ENCODE measurements around the gene ABCB11. TPM values are rescaled to one million over a fixed set of nuclear protein-coding genes. Genes with fewer than 3 reads are reported as not detected.

ABCB11 gene
- total RNA-seq, 1 experiment from 2014 or later = 0.12 TPM

DNA sequence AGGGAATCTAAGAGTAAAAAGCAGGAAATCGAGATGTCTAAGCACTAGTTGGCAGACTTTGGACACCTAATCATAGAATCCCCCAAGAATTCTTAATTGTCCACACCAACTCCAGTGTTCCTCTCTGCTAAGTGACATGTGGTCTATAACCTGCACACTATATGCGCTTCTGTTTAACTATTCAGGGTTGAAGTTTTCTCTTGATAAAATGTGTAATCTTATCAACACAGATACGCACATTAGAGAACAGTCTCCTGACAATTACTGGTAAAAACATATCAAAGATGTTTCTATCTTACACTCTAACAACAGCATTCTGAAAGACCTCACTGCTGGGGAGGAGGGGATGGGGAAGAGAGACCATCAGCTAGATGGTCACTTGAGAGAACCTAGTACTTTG, 3.9 kb downstream of the ABCB11 start:
- H3K27me3 ChIP-seq (ENCODE audit: insufficient read depth, low read length) = no peaks in the 10 kb centered on the region
- no TSS peak for BruUV-seq (replicated peaks)
- no peaks in the 10 kb centered on the region for H3K4me1 ChIP-seq (ENCODE audit: control insufficient read depth in 1 of 2, insufficient read depth in 2 of 2, low read length in 2 of 2)
- no peak overlapping the region for H2AFZ ChIP-seq (ENCODE audit: low read depth, low read length, poor library complexity, severe bottlenecking)
- no peaks in the 10 kb centered on the region for H3K9me3 ChIP-seq (ENCODE audit: control insufficient read depth in 1 of 2, insufficient read depth in 1 of 2, low read depth in 1 of 2, low read length in 2 of 2)
- no peak overlapping the region for H3K27ac ChIP-seq (ENCODE audit: low read depth, low read length)
- H3K9ac ChIP-seq (ENCODE audit: low read length) = no peak overlapping the region
- no peaks in the 10 kb centered on the region for H4K20me1 ChIP-seq (ENCODE audit: insufficient read depth)
- no peaks in the 10 kb centered on the region for H3K36me3 ChIP-seq (ENCODE audit: control insufficient read depth in 1 of 2, insufficient read depth in 2 of 2, low read length in 2 of 2)
- TF ChIP-seq EZH2phosphoT487 (IDR thresholded peaks at IDR 0.05; ENCODE audit: borderline replicate concordance) (no peak), YY1 (IDR thresholded peaks at IDR 0.05; ENCODE audit: extremely low read depth, insufficient replicate concordance, low read depth, low read length) (no peak), ZFX (IDR thresholded peaks at IDR 0.05) (no peak), POLR2AphosphoS5 (IDR thresholded peaks at IDR 0.05; ENCODE audit: low read depth, low read length) (no peak), ATF3 (IDR thresholded peaks at IDR 0.05) (no peak), SRF (IDR thresholded peaks at IDR 0.05; ENCODE audit: low read depth) (no peak), RAD21 (IDR thresholded peaks at IDR 0.05; ENCODE audit: low read depth) (no peak), EZH2 (IDR thresholded peaks at IDR 0.05) (no peak), CEBPB (IDR thresholded peaks at IDR 0.05; ENCODE audit: low read depth) (no peak), JUND (IDR thresholded peaks at IDR 0.05) (no peak), POLR2A (IDR thresholded peaks at IDR 0.05; ENCODE audit: borderline replicate concordance, extremely low read depth, insufficient read depth, insufficient read length) (no peak), SP1 (IDR thresholded peaks at IDR 0.05; ENCODE audit: low read depth) (no peak)
- TF ChIP-seq, protein P1, sequence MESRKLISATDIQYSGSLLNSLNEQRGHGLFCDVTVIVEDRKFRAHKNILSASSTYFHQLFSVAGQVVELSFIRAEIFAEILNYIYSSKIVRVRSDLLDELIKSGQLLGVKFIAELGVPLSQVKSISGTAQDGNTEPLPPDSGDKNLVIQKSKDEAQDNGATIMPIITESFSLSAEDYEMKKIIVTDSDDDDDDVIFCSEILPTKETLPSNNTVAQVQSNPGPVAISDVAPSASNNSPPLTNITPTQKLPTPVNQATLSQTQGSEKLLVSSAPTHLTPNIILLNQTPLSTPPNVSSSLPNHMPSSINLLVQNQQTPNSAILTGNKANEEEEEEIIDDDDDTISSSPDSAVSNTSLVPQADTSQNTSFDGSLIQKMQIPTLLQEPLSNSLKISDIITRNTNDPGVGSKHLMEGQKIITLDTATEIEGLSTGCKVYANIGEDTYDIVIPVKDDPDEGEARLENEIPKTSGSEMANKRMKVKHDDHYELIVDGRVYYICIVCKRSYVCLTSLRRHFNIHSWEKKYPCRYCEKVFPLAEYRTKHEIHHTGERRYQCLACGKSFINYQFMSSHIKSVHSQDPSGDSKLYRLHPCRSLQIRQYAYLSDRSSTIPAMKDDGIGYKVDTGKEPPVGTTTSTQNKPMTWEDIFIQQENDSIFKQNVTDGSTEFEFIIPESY (IDR thresholded peaks at IDR 0.05; ENCODE audit: extremely low read depth, insufficient replicate concordance, low read length) = no peak
- POLR2A ChIA-PET = no interaction called here
- RAD21 ChIA-PET (ENCODE audit: low non-redundant PET in 1 of 2, low total read pairs in 2 of 2, uncharacterized antibody in 2 of 2, unreplicated experiment in 2 of 2) = no interaction called here
- intact Hi-C loops (cut with micrococcal nuclease) = no loop called here
- no peak for DNase-seq (ENCODE audit: low read depth, low spot score)
- CTCF ChIA-PET = no interaction called here
- no peak for ATAC-seq
- no peaks in the 10 kb centered on the region for H3K79me2 ChIP-seq (ENCODE audit: insufficient read depth, low read length)
- H3K9me2 ChIP-seq (ENCODE audit: insufficient read depth) = no peaks in the 10 kb centered on the region
- no peak overlapping the region for H3K4me2 ChIP-seq (ENCODE audit: low read length)
- no peak overlapping the region for H3K4me3 ChIP-seq (replicated peaks in 1 of 2; ENCODE audit: low read depth in 1 of 2, low read length in 2 of 2)

All from HCT116 (cell line).